Nephron progenitor cell (in vitro differentiated cells): Measurements from ENCODE around the gene EML1.
A peak's percentile ranks its signal among the peaks of the same experiment; 100 is the strongest.
"Not testable (repeated sequence)": the region's sequence is repeated elsewhere in the genome, so short reads cannot be mapped to it uniquely, and the experiment has no call there.

Experiments
- DNase-seq: peaks from one replicate; pipeline ENCODE4 v3.0.0; 2021
- H3K27ac Mint-ChIP-seq: 2 replicates; pipeline ENCODE4 v1.8.0; 2021; ENCODE audit warnings: mild to moderate bottlenecking, moderate library complexity, mixed read lengths
- H3K27me3 Mint-ChIP-seq: 2 replicates; pipeline ENCODE4 v1.8.0; 2021; ENCODE audit warnings: mild to moderate bottlenecking, low read depth, mixed read lengths; ENCODE audit not compliant: poor library complexity
- H3K36me3 Mint-ChIP-seq: 2 replicates; pipeline ENCODE4 v1.8.0; 2021; ENCODE audit warnings: low read depth, mixed read lengths
- H3K4me1 Mint-ChIP-seq: 2 replicates; pipeline ENCODE4 v1.8.0; 2021; ENCODE audit warnings: mixed read lengths
- H3K4me3 Mint-ChIP-seq: 2 replicates; pipeline ENCODE4 v1.8.0; 2021; ENCODE audit warnings: mild to moderate bottlenecking, moderate library complexity, mixed read lengths
- H3K9me3 Mint-ChIP-seq: 2 replicates; pipeline ENCODE4 v1.8.0; 2021; ENCODE audit warnings: mild to moderate bottlenecking, moderate library complexity, mixed read lengths
- CTCF ChIP-seq: fragments of 200-600 bp; sonication (generic); IDR thresholded peaks from 2 replicates; pipeline ENCODE4 v1.5.0; 2021; ENCODE audit warnings: antibody characterized with exemption

EML1 gene

GRCh38 chr14:99943620-99944019 is 150.4 kb downstream of the EML1 start:
- Mint-ChIP-seq H3K4me1 (peaks cover 26% of the 10 kb centered on the region), H3K36me3 (peaks cover 4% of the 10 kb centered on the region), H3K27me3 (peaks cover 14% of the 10 kb centered on the region), H3K4me3 (no peak overlapping the region), H3K27ac (no peak overlapping the region), H3K9me3 (no peaks in the 10 kb centered on the region)
- DNase-seq, result no peak
- no peak for TF ChIP-seq CTCF

GRCh38 chr14:99944241-99944651 is 151.0 kb downstream of the EML1 start:
- peaks cover 30% of the 10 kb centered on the region for H3K4me1 Mint-ChIP-seq
- no peak for DNase-seq
- H3K9me3 Mint-ChIP-seq, result no peaks in the 10 kb centered on the region

GRCh38 chr14:99945732-99946651 is 152.8 kb downstream of the EML1 start:
- H3K27me3 Mint-ChIP-seq, result peaks cover 11% of the 10 kb centered on the region
- peaks cover 30% of the 10 kb centered on the region for H3K4me1 Mint-ChIP-seq
- TF ChIP-seq CTCF, result no peak
- no peaks in the 10 kb centered on the region for H3K9me3 Mint-ChIP-seq
- no peak overlapping the region for H3K27ac Mint-ChIP-seq
- no peak for DNase-seq
- H3K4me3 Mint-ChIP-seq, result peak overlapping the region; percentile 62
- H3K36me3 Mint-ChIP-seq, result peaks cover under 1% of the 10 kb centered on the region

More at GRCh38 chr14:99944241-99944651, 151.0 kb downstream of the EML1 start:
- peaks cover 4% of the 10 kb centered on the region for H3K36me3 Mint-ChIP-seq
- peaks cover 14% of the 10 kb centered on the region for H3K27me3 Mint-ChIP-seq
- TF ChIP-seq CTCF, result no peak
- H3K27ac Mint-ChIP-seq, result no peak overlapping the region
- no peak overlapping the region for H3K4me3 Mint-ChIP-seq

- DNase-seq, result peak; percentile 77
- H3K36me3 Mint-ChIP-seq, result no peaks in the 10 kb centered on the region
Observed at GRCh38 chr14:99946652-99947489, 153.7 kb downstream of the EML1 start.

GRCh38 chr14:99947695-99948094 is 154.5 kb downstream of the EML1 start:
- Mint-ChIP-seq H3K27ac (no peak overlapping the region), H3K9me3 (no peaks in the 10 kb centered on the region), H3K27me3 (peaks cover 11% of the 10 kb centered on the region), H3K4me1 (peaks cover 18% of the 10 kb centered on the region), H3K4me3 (no peak overlapping the region), H3K36me3 (no peaks in the 10 kb centered on the region)
- no peak for TF ChIP-seq CTCF
- no peak for DNase-seq

More at GRCh38 chr14:99946652-99947489, 153.7 kb downstream of the EML1 start:
- H3K9me3 Mint-ChIP-seq, result no peaks in the 10 kb centered on the region
- peaks cover 25% of the 10 kb centered on the region for H3K4me1 Mint-ChIP-seq
- H3K4me3 Mint-ChIP-seq, result peak overlapping the region; percentile 62
- no peak overlapping the region for H3K27ac Mint-ChIP-seq
- peak; percentile 91 for TF ChIP-seq CTCF
- H3K27me3 Mint-ChIP-seq, result peaks cover 11% of the 10 kb centered on the region

- Mint-ChIP-seq H3K4me1 (peaks cover 18% of the 10 kb centered on the region), H3K27me3 (peaks cover 16% of the 10 kb centered on the region)
- not testable (repeated sequence) for H3K27ac Mint-ChIP-seq, H3K9me3 Mint-ChIP-seq, H3K4me3 Mint-ChIP-seq, DNase-seq, H3K36me3 Mint-ChIP-seq
Observed at GRCh38 chr14:99949011-99949732, 156.0 kb downstream of the EML1 start.
